Activated T-helper 9 cell treated with anti-CD3 and anti-CD28 coated beads, Interleukin-2, amount 50 U/mL, for 16 hours (primary cell): ENCODE data around the gene AGBL4.

ENCODE experiments used
- DNase-seq: peaks from one replicate; pipeline ENCODE4 v3.0.0-alpha.2; 2020; ENCODE audit warnings: low read depth

The AGBL4 gene

GRCh38 chr1:48654606-48655210 is 1369.0 kb downstream of the AGBL4 start:
- no peak for DNase-seq

DNA sequence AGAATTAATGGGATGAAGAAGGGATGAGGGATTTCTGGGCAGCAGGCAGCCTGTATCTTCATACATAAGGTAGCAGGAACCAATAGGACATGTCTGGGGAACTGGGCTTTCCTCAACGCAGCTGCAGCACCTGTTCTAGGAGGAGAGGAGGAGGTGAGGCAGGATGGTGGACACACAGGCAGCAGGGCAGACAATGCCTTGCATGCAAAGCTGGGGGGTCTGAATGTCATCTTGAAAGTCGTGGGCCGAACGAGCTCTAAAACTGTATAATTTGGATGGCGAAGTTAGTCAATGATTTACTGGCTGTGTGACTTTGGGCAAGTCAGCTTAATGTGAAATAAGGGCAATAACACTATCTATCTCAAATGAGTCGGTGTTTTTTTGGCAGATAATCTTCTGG is 1371.4 kb downstream of the AGBL4 start:
- no peak for DNase-seq

DNA sequence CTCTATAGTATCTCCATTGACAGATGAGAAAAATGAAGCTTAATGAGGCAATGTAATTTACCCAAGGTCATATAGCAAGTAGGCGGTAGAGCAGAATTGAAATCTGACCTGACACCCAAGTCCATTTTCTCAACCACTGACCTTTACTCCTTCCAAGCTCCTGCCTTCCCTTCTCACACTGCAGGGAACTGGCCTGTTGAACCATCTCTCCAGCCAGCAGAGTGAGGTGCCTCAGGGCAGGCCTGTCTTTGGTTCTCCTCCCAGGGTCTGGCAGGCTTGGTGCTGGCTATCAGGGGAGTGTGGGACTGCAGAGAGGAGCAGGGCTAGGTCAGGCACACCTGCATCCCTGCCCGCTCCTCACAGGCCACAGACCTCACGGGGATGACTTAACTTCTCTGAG is 1373.9 kb downstream of the AGBL4 start:
- DNase-seq = no peak

- no peak for DNase-seq
These were observed 1377.9 kb downstream of the AGBL4 start for GRCh38 chr1:48645883-48646282.

- no peak for DNase-seq
These were observed 1378.7 kb downstream of the AGBL4 start for GRCh38 chr1:48644905-48645605.

- DNase-seq = no peak
These were observed 1379.4 kb downstream of the AGBL4 start for GRCh38 chr1:48644190-48644900.

- no peak for DNase-seq
These were observed 1380.6 kb downstream of the AGBL4 start for GRCh38 chr1:48643193-48643592.

DNA sequence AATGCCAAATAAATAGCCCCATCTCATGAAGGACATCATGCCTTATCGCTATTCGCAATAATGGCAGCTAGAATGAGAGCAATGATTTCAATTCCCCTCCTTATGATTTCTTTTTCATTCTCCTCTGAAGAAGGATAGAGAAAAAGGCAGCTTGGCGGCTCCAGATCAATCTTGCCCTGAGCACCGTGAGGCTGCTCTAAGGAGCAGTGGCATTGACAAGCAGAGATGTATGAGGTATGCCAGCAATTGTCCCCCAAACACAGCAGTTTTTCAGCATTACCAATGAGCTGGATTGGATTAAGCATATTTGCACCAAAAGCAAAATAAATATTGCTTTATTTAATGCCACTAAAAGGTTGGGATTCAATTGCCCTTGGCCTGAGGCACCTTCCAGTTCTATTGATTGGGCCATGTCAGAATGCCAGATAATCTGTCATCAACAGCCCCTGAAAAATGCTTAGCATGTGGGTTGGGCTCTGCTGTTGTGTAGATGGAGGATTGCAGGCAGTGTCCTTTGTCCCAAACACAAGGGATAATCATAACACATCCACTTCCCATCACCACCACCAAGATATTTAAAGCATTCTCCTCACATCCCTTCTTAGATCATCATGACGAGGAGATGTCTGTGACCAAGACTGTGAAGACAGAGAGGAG is 1382.8 kb downstream of the AGBL4 start:
- no peak for DNase-seq

DNA sequence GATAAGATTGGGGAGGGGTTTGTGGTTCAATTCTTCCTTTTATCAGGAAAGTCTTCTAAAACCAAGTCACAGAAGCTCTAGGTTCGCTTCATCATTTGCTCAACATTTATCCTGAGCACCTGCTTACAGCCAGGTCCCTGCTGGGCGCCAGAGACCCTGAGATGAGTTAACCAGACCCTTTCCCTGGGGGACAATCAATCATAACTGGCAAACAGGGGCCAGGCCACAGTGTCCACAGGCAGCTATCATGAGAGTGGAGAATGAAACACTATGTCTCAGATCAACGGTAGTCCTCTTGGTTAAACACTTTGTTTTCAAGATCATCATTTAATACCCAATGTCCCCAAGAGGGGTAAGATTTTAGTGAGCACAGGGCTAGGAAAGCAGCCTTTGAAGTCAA is 1393.9 kb downstream of the AGBL4 start:
- DNase-seq = no peak

GRCh38 chr1:48627486-48627885 is 1396.3 kb downstream of the AGBL4 start:
- no peak for DNase-seq

DNA sequence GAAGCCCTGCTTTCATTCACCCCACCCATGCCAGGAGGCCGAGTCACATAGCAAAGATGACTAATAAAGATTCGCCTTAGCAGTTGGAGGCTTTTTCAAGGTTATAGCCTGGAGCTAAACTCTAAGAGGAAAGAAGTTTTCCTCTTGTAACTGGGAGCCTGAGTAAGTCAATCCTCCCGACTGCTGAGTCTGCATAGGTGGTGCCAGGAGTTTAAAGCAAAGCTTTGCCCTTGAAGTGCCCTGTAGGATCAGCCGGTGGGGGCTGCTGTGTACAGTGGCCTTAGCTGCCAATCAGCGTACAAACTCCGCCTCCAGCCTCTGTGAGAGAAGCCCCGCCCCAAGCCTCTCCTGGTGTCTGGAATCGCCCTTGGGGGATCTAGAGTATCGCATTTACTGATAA is 1404.2 kb downstream of the AGBL4 start:
- DNase-seq = no peak

GRCh38 chr1:48617252-48617651 is 1406.5 kb downstream of the AGBL4 start:
- DNase-seq = no peak

DNA sequence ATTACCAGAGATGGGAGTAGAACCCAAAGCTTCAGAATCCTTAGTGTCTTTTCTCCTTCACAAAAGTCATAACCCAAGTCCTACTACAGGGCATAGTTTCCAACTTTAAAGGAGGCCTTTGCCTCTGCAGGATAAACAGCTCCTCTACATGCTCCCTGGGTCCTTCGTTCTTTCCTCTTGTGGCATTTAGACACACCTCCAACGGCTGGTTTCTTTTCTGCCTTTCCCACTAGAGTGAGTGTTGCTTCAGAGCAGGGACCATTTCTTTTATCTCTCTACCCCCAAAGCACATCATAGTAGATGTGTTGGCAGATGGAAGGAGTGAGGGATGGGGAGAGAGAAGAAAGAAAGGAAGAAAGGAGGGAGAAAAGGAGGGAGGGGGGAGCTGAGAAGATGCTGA is 1407.0 kb downstream of the AGBL4 start:
- DNase-seq = no peak

DNA sequence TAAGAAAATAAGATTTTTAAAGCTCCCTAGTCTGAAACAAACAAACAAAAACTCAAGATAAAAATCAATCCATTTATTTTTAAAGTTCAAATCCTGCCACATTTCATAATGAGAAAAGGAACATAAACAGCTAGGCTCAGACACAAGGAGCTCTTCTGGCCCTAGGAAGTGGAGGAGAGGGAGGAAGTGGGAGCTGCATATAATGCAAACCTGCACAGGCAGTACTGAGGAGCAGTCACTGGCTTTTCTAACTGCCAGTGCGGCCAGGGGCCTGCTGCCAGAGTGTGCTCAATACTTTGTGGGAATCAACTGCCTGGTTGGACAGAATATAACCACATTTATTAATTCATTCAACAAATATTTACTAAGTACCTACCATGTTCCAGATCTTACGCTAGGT is 1411.9 kb downstream of the AGBL4 start:
- no peak for DNase-seq

DNA sequence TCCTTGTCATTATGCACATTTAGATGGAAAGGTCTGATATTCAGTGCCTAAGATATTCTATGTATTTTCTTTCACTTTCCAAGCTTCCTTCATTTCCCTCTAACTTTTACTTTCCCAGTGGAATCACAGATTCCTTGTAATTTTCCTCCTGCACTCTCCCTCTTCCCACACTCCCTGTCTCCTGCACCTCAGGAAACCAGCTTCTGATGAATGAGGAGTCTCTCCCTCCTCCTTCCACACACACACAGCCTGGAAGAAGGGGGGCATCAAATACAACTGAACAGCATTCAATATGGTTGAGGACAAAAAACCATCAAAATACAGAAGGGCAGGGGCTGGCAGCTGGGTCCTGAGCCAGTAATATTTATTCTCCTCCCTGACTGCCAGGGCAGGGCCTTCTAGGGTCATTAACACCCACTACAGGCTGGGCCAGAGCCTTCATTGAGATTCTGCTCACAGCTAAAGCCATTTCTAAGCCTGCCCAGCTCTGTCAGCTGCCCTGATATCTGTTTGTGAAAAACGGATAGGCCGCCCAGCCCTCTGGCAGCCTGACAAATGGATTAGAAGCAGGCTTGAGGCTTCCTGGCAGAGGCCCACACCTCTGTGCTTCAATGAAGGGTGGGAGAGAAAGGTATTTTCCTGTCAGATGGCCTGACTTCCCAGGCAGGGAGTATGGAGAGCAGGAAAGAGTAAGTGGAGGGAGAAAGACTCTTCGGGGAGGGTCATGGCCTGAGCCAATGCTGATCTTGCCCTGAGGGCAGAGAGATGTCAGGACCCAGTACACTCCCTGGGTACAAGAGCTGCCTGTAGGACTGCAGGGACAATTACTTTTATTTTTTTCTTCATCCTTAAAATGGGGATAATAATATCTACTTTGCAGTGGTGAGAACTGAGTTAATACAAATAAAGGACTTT is 1412.9 kb downstream of the AGBL4 start:
- DNase-seq = no peak

DNA sequence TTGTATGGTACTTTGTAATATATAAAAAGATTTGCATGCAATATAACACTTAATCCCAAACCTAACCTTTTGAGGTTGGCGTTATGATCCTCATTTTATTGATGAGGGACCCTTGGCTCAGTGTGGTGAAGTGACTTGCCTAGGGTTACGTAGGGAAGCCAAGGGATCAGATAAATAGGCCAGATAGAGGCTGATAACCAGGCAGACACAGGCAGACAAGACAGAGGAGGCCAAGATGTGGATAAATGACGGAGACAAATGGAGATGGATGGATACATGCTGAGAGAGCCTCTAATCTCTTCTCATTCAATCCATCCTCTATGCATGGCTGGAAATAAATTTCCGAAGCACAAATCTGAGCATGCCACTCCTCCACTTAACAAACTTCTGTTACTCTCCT is 1414.9 kb downstream of the AGBL4 start:
- no peak for DNase-seq

DNA sequence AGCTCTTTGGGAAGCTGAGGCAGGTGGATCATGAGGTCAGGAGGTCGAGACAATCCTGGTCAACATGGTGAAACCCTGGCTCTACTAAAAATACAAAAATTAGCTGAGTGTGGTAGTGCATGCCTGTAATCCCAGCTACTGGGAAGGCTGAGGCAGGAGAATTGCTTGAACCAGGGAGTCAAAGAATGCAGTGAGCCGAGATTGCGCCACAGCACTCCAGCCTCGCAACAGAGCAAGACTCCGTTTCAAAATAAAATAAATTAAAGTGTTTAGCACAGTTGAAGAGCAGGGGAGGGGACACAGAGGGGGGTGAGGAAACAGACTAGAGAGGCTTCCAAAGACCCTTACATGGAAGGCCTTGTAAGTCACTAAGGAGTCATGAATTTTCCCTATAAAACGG is 1420.5 kb downstream of the AGBL4 start:
- DNase-seq = no peak

DNA sequence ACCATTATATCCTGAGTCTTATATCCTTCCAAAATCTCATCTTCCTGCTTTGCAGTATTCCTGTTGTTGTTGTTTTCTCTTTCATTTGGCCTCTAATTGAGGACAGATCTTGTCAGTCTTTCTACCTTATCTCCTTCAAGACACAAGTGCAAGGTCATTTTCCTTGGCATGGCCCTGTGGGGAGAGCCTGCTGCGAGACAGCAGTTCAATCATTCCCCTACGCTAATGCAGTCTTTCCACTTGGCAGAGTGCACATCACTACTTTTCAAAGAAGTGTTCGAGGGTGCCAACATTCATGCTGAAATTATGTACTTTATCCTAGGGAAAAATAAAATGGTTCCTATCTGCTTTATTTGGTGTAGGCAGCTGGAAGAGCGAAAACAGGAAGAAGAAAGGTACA is 1421.4 kb downstream of the AGBL4 start:
- no peak for DNase-seq

- DNase-seq = no peak
These were observed 1423.6 kb downstream of the AGBL4 start for GRCh38 chr1:48600182-48600581.

DNA sequence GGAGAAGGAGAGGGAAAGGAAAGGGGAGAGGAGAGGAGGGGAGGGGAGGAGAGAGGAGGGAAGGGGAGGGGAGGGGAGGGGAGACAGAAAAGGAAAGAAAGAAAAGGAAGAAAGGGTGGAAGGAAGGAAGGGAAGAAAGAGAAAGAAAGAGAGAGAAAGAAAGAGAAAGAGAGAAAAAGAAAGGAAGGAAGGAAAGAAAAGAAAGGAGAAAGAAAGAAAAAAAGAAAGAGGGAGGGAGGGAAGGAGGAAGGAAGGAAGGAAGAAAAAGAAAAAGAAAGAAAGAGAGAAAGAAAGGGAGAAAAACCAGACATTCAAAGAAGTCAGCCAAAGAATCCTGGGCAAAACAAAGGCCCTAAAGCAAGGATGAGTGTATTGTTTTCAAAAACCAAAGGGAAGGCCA is 1426.1 kb downstream of the AGBL4 start:
- DNase-seq = no peak

- no peak for DNase-seq
These were observed 1427.7 kb downstream of the AGBL4 start for GRCh38 chr1:48596046-48596445.

- DNase-seq = no peak
These were observed 1428.1 kb downstream of the AGBL4 start for GRCh38 chr1:48595613-48596012.
